Dedifferentiated amniotic fluid mesenchymal stem cell (primary cell): ENCODE measurements around the gene SRGAP1.

Experiments used
- DNase-seq: peaks from one replicate; pipeline ENCODE4 v3.0.0-alpha.2; 2016; ENCODE audit errors: extremely low spot score

Gene SRGAP1

GRCh38 chr12:63906876-63907275 is 62.4 kb downstream of the SRGAP1 start:
- DNase-seq = no peak

GRCh38 chr12:63907561-63907960 is 63.1 kb downstream of the SRGAP1 start:
- no peak for DNase-seq

- DNase-seq = no peak
Measured at GRCh38 chr12:63909746-63910145, 65.2 kb downstream of the SRGAP1 start.

GRCh38 chr12:63911341-63911740 is 66.8 kb downstream of the SRGAP1 start:
- no peak for DNase-seq

GRCh38 chr12:63912651-63913050 is 68.2 kb downstream of the SRGAP1 start:
- DNase-seq = no peak

- no peak for DNase-seq
Measured at GRCh38 chr12:63913929-63914328, 69.4 kb downstream of the SRGAP1 start.

- peak; percentile 40 for DNase-seq
Measured at GRCh38 chr12:63915105-63915800, 70.8 kb downstream of the SRGAP1 start.

GRCh38 chr12:63916561-63917476 is 72.3 kb downstream of the SRGAP1 start:
- no peak for DNase-seq

- DNase-seq = no peak
Measured at GRCh38 chr12:63917477-63917862, 73.0 kb downstream of the SRGAP1 start.

- peak; percentile 96 for DNase-seq
Measured at GRCh38 chr12:63917864-63918799, 73.6 kb downstream of the SRGAP1 start.

- DNase-seq = peak; percentile 74
Measured at GRCh38 chr12:63918800-63919300, 74.3 kb downstream of the SRGAP1 start.

- no peak for DNase-seq
Measured at GRCh38 chr12:63919756-63920155, 75.3 kb downstream of the SRGAP1 start.

GRCh38 chr12:63921157-63921556 is 76.7 kb downstream of the SRGAP1 start:
- no peak for DNase-seq

GRCh38 chr12:63922474-63922873 is 78.0 kb downstream of the SRGAP1 start:
- DNase-seq = peak; percentile 86

GRCh38 chr12:63924781-63925180 is 80.3 kb downstream of the SRGAP1 start:
- DNase-seq = no peak

GRCh38 chr12:63927511-63927910 is 83.0 kb downstream of the SRGAP1 start:
- no peak for DNase-seq

- DNase-seq = no peak
Measured at GRCh38 chr12:63928305-63928704, 83.8 kb downstream of the SRGAP1 start.

GRCh38 chr12:63929426-63929825 is 84.9 kb downstream of the SRGAP1 start:
- DNase-seq = no peak

GRCh38 chr12:63930971-63931370 is 86.5 kb downstream of the SRGAP1 start:
- DNase-seq = peak; percentile 43

- DNase-seq = no peak
Measured at GRCh38 chr12:63931703-63932102, 87.2 kb downstream of the SRGAP1 start.

- DNase-seq = no peak
Measured at GRCh38 chr12:63934936-63935335, 90.4 kb downstream of the SRGAP1 start.

- DNase-seq = no peak
Measured at GRCh38 chr12:63935361-63935760, 90.9 kb downstream of the SRGAP1 start.
